Peyer's patch (tissue), 4 donors: ENCODE data around the gene PROM2. TPM values are rescaled to one million over a fixed set of nuclear protein-coding genes. Genes with fewer than 3 reads are reported as not detected.
A peak's percentile ranks its signal among the peaks of the same experiment; 100 is the strongest.

Experiments
- DNase-seq, 3 donors: peaks; one replicate each; pipeline ENCODE4 v3.0.0-alpha.2; 2017 to 2019
- H3K27ac ChIP-seq, 4 donors: fragments of 200-600 bp; sonication (generic); one replicate each; pipeline ENCODE4 v1.5.1; 2016 to 2019
- H3K27me3 ChIP-seq, 2 donors: fragments of 200-600 bp; sonication (generic); one replicate each; pipeline ENCODE4 v1.5.1; 2019
- H3K36me3 ChIP-seq, 3 donors: fragments of 200-600 bp; sonication (generic); one replicate each; pipeline ENCODE4 v1.5.1; 2016 to 2019
- H3K4me1 ChIP-seq, 4 donors: fragments of 200-600 bp; sonication (generic); one replicate each; pipeline ENCODE4 v1.5.1; 2016 to 2019
- H3K4me3 ChIP-seq, 4 donors: fragments of 200-600 bp; sonication (generic); 1 replicate in 3 of 4; 2 replicates in 1 of 4; pipeline ENCODE4 v1.5.1; 2016 to 2019; ENCODE audit warnings: mild to moderate bottlenecking in 1 of 4
- H3K9me3 ChIP-seq, 4 donors: fragments of 200-600 bp; sonication (generic); one replicate each; pipeline ENCODE4 v1.5.1; 2016 to 2019; ENCODE audit warnings: mild to moderate bottlenecking in 1 of 4
- CTCF ChIP-seq, 6 experiments: fragments of 450-650 bp in 4 of 6; fragments of 200-600 bp in 2 of 6; sonication (generic) in 1 of 6; IDR thresholded peaks; one replicate each; pipeline ENCODE4 v1.5.1; 2017 to 2019; ENCODE audit warnings: antibody characterized with exemption in 6 of 6, mild to moderate bottlenecking in 3 of 6, moderate library complexity in 1 of 6
- POLR2A ChIP-seq, 2 donors: fragments of 450-650 bp; IDR thresholded peaks; one replicate each; pipeline ENCODE4 v1.5.1; 2017; ENCODE audit warnings: antibody characterized with exemption in 2 of 2, mild to moderate bottlenecking in 2 of 2, moderate library complexity in 2 of 2
- total RNA-seq, 4 donors: library from RNA; depleted of rRNA; stranded (reverse); fragments of >200 nt; gene quantifications; one replicate each; pipeline ENCODE4 v1.1.0, GENCODE V29; 2016

The PROM2 gene
- total RNA-seq, 4 donors from 2014 or later: 13.1 to 68.9 (median 39.2) TPM

GRCh38 chr2:95275601-95276243, 1.5 kb downstream of the PROM2 start:
- Histone ChIP-seq H3K9me3 (no peaks in the 10 kb centered on the region), H3K4me1 (peaks cover 0 to 15% (median 0%) of the 10 kb centered on the region in 4 donors), H3K36me3 (peaks cover 0 to 3% (median 0%) of the 10 kb centered on the region in 3 donors), H3K27ac (peak overlapping the region in 1 of 4 donors; percentile 39), H3K4me3 (peak overlapping the region in 2 of 4 donors; percentile 14 to 38), H3K27me3 (no peaks in the 10 kb centered on the region)
- DNase-seq: peak in 1 of 3 donors; percentile 44
- TF ChIP-seq CTCF (IDR thresholded peaks at IDR 0.05) (no peak), POLR2A (IDR thresholded peaks at IDR 0.05) (no peak)

- peaks cover 0 to 3% (median 0%) of the 10 kb centered on the region in 3 donors for H3K36me3 ChIP-seq
- no peaks in the 10 kb centered on the region for H3K9me3 ChIP-seq
- H3K4me3 ChIP-seq: no peak overlapping the region
- H3K27me3 ChIP-seq: no peaks in the 10 kb centered on the region
- no peak for DNase-seq
- TF ChIP-seq CTCF (IDR thresholded peaks at IDR 0.05): no peak
- no peak overlapping the region for H3K27ac ChIP-seq
- H3K4me1 ChIP-seq: peaks cover 0 to 15% (median 0%) of the 10 kb centered on the region in 4 donors
Measured at GRCh38 chr2:95276244-95276887, 2.1 kb downstream of the PROM2 start.

GRCh38 chr2:95276888-95277245, 2.6 kb downstream of the PROM2 start:
- no peak for DNase-seq
- Histone ChIP-seq H3K27me3 (no peaks in the 10 kb centered on the region), H3K27ac (peak overlapping the region in 1 of 4 donors; percentile 6), H3K4me3 (no peak overlapping the region), H3K36me3 (peaks cover 0 to 3% (median 0%) of the 10 kb centered on the region in 3 donors), H3K4me1 (peaks cover 0 to 15% (median 0%) of the 10 kb centered on the region in 4 donors), H3K9me3 (no peaks in the 10 kb centered on the region)
- TF ChIP-seq CTCF (IDR thresholded peaks at IDR 0.05) (no peak), POLR2A (IDR thresholded peaks at IDR 0.05) (no peak)

DNA sequence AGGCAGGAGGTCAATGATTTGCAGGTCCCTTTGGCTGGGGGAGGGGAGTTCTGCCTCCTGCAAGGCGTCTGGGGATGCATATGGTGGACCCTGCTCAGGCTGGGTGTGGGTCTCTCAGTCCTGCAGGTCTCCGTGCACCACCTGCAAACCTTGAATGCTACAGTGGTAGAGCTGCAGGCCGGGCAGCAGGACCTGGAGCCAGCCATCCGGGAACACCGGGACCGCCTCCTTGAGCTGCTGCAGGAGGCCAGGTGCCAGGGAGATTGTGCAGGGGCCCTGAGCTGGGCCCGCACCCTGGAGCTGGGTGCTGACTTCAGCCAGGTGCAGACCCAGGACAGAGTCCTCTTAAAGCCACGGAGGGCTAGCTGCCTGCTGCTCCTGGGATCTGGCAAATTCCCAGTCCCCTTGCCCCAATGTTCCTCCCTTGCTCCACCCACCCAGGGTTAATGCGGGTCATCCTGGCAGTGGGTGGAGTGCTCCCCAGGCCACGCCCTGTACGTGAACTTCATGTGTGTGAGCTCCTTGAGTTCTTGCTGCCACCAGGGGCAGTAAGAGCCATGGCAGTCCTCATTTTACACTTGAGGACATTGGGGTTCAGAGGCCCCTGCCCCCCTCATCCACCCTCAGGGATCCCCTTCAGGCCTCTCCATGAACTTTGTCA, 3.1 kb downstream of the PROM2 start:
- Histone ChIP-seq H3K27ac (peak overlapping the region in 1 of 4 donors; percentile 6), H3K27me3 (no peaks in the 10 kb centered on the region), H3K4me3 (no peak overlapping the region), H3K36me3 (peaks cover 0 to 3% (median 0%) of the 10 kb centered on the region in 3 donors), H3K4me1 (peaks cover 0 to 15% (median 0%) of the 10 kb centered on the region in 4 donors), H3K9me3 (no peaks in the 10 kb centered on the region)
- DNase-seq: peak in 2 of 3 donors; percentile 68 to 80
- TF ChIP-seq POLR2A (IDR thresholded peaks at IDR 0.05) (no peak), CTCF (IDR thresholded peaks at IDR 0.05) (peak in 3 of 6 experiments; percentile 45 to 56 (median 52))

DNA sequence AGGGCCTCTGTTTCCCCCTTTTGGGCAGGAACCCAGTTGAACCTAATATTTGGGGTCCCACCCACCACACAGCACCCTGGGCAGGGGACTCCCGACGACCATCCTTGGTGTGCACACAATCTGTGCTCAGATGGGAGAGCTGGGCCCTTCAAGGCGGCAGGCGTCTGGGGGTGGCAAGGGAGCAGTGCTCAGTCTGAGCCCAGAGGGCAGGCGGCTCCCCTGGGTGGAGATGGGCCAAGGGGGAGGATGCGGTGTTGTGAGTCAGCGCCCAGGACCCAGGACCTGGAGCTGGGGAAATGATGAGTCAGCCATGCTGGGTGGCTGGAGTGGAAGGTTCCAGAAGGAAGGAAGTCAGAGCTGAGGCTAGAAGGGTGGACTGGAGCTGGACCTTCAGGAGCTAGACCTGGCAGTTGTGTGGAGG, 3.8 kb downstream of the PROM2 start:
- TF ChIP-seq CTCF (IDR thresholded peaks at IDR 0.05) (no peak), POLR2A (IDR thresholded peaks at IDR 0.05) (no peak)
- Histone ChIP-seq H3K4me3 (no peak overlapping the region), H3K9me3 (no peaks in the 10 kb centered on the region), H3K4me1 (peaks cover 0 to 15% (median 0%) of the 10 kb centered on the region in 4 donors), H3K27me3 (no peaks in the 10 kb centered on the region), H3K27ac (no peak overlapping the region), H3K36me3 (peaks cover 0 to 3% (median 0%) of the 10 kb centered on the region in 3 donors)
- DNase-seq: no peak
